HG03520 (cell line): ENCODE results near the gene TNFSF13B.
A peak's percentile ranks its signal among the peaks of the same experiment; 100 is the strongest.
"Not testable (repeated sequence)": the region's sequence is repeated elsewhere in the genome, so short reads cannot be mapped to it uniquely, and the experiment has no call there.

ENCODE experiments used
- ATAC-seq: cut with Tn5 transposase; IDR thresholded peaks from one replicate; pipeline ENCODE4 v1.9.1; 2021; ENCODE audit warnings: mild to moderate bottlenecking, moderate library complexity; ENCODE audit not compliant: unreplicated experiment

TNFSF13B gene

DNA sequence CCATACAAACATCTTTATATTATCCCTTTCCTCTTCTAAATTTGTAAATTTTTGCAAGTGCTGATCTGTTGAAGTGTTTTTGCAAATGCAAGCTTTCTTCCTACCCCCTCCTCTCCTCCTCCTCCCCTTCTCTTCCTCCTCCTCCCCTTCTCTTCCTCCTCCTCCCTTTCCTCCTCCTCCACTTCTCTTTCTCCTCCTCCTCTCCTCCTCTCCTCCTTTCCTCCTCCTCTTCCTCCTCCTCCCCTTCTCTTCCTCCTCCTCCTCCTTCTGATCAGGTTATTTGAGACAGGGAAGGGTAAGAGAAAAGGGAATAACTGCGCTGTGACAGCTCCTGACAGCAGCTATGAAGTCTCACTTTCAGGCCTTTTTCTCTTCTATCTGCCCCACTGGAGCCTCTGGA, 8.9 kb downstream of the TNFSF13B start:
- no peak for ATAC-seq

GRCh38 chr13:108281901-108282300, 12.4 kb downstream of the TNFSF13B start:
- no peak for ATAC-seq

DNA sequence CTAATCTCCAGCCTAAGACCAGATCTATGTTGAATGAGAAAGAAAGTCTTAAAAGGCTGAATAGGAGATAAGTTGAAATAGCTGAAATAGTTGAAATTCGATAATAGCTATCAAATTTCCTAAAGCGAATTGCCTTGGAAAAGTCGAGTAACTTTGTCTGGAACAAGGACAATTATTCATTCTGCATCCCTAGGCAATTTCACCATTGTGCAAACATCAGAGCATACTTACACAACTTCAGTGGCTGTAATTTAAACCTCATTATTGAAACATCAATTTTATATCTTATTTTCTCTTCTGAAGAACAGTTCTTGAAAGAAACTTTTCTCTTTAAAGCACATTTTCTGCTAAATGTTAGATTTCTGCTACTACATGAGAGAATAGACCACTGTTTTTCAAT, 13.6 kb downstream of the TNFSF13B start:
- no peak for ATAC-seq

DNA sequence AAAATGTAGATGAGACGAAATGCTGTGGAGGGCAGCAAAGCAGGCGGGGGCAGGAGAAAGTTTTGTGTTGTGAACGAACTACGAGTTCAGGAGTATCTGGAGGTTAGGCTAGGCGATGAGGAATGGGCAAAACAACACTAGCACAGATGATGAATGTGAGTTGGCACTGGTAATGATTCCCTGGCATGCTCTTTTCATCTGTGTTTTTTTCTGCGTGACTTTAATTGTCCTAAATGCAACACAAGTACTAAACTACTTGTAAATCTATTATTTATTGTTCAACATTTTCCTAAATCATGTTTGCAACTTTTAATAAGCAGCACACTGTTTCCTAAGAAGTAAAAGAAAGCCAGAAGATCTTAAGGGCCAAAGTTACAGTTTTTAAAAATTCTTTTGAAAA, 19.2 kb downstream of the TNFSF13B start:
- ATAC-seq: no peak

DNA sequence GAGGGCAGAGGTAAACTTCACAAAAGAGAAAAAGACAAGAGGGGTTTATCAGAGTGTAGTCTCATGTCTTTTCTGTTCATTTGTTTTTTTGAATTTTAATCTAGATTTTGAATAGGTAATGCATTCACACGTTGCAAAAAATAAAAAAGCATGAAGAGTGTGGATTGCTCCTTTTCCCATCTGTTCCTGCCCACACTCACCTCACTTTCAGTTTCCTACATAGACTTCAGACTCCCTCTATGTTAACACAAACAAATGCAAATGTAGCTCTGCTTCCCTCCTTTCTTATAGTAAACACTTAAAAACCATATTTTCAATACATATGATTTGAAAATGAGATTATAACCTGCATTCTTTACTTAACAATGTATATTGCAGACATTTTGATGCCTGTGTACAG, 20.3 kb downstream of the TNFSF13B start:
- ATAC-seq: no peak

- ATAC-seq: no peak
These were observed 27.6 kb downstream of the TNFSF13B start for GRCh38 chr13:108297114-108297513.

GRCh38 chr13:108302279-108302678, 32.8 kb downstream of the TNFSF13B start:
- no peak for ATAC-seq

DNA sequence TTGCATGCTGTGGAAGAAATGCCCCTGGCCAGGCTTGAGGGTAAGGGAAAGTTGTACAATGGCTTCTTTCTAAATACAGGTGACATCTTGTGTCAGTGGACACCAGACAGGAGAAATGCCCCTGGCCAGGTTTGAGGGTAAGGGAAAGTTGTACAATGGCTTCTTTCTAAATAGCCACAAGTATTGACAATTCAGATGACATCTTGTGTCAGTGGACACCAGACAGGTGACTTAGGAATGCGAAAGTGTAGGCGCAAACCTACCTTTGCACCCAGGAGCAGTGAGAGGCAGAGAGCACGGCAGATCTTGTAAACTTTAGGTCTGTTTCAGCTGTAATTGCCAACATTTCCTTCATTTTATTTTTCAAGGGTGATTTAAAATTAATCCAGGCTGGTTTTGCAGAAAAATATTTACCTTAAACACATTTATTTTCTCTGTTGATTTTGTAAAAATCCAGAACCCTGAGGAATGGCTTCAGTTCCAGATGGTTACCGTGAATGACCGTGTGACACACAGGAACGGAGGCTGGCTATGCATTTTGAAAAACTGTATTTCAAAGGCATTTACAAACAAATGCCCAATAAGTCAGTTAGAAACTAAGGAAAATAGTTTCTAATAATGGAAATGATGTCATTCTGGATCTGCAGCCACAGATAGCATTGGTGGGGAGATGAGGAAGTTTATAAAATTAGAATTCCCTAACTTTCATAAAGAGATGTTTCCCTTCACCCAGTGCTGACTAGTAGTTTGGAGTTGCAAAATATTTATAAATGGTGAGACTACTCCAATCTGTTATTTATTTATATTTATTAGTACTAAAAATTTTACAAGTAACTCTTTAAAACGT, 34.9 kb downstream of the TNFSF13B start:
- no peak for ATAC-seq

DNA sequence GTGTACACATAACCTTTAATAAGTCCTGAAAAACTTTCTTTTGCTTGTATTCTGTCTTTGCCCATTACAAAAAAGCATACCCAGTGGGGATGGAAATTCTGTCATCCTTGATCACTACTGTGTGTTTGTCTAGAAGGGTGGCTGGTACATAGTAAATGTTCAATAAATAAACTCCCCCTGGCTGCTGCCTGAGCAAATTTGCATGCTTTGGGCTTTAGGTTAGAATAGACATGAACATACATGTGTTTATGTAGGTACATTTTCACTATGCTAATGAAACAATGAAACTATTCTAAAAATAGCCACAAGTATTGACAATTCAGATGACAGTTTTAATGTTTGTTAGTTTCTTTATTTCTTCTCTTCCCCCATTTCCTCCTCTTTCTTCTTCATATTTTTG, 36.1 kb downstream of the TNFSF13B start:
- peak; percentile 71 for ATAC-seq

GRCh38 chr13:108306860-108307259, 37.3 kb downstream of the TNFSF13B start:
- ATAC-seq: no peak

- not testable (repeated sequence) for ATAC-seq
These were observed 42.1 kb downstream of the TNFSF13B start for GRCh38 chr13:108311596-108311995.

DNA sequence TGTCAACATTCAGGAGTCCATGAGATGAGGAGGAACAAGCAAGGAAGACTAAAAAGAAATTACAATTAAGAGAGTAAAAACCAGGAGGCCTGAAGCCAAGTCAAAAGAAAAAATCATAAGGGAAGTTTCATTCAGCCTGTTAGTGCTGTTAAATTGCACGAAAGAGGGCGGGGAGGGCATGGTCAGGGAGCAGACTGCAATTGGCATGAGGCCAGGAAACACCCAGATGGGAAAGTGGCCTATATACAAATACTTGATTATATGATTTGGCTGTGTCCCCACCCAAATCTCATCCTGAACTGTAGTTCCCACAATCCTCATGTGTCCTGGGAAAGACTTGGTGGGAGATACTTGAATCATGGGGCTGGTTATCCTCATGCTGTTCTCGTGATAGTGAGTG, 43.9 kb downstream of the TNFSF13B start:
- ATAC-seq: no peak

DNA sequence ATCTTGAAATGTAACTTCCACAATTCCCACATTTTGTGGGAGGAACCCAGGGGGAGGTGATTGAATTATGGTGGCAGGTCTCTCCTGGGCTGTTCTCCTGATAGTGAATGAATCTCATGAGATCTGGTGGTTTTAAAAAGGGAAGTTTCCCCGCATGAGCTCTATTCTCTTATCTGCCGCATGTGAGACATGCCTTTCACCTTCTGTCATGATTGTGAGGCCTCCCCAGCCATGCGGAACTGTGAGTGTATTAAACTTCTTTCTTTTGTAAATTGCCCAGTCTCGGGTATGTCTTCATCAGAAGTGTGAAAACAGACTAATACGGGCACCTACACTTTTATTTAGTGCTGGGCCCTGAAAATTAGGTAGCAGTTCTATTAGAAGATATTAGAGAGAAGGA, 45.8 kb downstream of the TNFSF13B start:
- peak; percentile 74 for ATAC-seq

- no peak for ATAC-seq
These were observed 46.5 kb downstream of the TNFSF13B start for GRCh38 chr13:108315991-108316390.

- no peak for ATAC-seq
These were observed 46.9 kb downstream of the TNFSF13B start for GRCh38 chr13:108316413-108316812.

DNA sequence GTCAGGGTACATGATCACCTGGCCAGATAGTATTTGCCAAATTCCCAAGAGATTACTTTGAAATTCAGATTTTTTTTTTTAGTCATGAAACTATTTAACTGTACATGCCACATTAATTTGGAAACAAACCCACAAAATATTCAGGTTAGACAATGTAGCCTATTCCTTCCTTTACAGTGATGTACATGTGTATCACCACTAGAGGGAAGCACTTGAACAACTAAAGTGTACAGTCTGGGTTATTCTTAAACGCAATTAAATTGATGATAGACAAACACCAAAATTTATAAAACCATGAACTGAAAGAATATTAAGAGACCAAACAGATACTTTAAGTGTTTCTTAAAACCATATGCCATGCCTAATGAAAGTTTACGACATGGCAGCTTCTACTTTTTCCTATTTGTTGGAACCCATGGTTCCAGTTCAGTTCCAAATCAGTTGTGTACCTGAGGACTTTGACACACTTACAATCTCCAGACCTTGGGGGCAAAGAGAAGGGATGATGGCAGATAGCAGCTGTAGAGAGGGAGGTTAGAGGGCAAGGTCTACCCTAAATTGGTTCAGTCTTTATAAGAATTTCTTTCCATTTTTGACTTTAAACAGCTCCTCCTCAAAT, 52.8 kb downstream of the TNFSF13B start:
- ATAC-seq: peak; percentile 74

DNA sequence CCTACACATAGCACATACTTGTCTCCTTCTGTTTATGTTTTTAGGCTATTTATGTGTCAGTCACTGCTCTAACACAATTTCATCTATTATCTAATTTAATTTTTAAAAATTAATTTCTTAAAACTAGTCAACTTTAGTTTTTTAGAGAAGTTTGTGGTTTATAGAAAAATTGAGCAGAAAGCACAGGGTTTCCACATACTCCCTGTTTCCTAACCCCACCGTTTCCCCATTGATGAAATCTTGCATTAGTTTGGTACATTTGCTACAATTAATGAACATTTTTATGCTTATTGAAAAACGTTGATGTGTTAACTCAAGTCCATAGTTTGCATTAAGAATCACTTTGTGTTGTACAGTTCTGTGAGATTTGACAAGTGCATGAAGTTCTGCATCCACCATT, 53.5 kb downstream of the TNFSF13B start:
- no peak for ATAC-seq

- ATAC-seq: no peak
These were observed 56.3 kb downstream of the TNFSF13B start for GRCh38 chr13:108325863-108326262.

GRCh38 chr13:108326309-108326708, 56.8 kb downstream of the TNFSF13B start:
- peak; percentile 91 for ATAC-seq

DNA sequence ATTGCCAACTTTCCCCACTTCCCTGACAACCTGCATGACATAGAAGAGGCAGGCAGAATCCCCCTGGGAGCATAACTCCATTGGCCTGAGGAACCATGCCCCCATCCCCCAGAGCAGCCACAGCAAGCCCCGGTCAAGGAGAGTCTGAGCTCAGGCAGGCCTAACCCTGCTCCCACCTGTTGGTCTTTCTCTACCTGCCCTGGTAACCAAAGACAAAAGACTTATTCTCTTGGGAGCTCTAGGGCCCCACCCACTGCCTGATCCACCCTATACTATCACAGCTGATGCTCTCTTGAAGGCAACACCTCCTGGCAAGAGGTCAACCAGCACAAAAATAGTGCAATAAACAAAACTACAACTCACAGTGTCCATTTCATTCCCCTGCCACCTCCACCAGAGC, 59.3 kb downstream of the TNFSF13B start:
- no peak for ATAC-seq

GRCh38 chr13:108332791-108333190, 63.3 kb downstream of the TNFSF13B start:
- no peak for ATAC-seq
